NCI-H1694 (cell line): ENCODE results near the gene CNR2.
A peak's percentile ranks its signal among the peaks of the same experiment; 100 is the strongest.
"Not testable (repeated sequence)": the region's sequence is repeated elsewhere in the genome, so short reads cannot be mapped to it uniquely, and the experiment has no call there.

Experiments
- DNase-seq: peaks from one replicate; lab custom pipeline; 2025; lab: John Stamatoyannopoulos, UW

Gene CNR2

DNA sequence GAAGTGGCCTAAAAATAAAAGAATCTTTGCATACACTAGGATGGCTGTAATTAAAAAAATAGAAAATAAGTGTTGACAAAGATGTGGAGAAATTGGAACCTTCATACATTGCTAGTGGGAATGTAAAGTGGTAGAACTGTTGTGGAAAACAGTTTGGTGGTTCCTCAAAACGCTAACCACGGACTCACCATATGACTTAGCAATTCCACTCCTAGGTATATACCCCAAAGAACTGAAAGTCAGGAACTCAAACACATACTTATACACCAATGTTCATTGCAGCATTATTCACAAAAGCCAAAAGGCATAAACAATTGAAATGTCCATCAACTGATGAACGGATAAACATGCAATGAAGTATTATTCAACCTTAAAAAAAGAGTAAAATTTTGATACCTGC lies 77.1 kb downstream of the CNR2 start:
- DNase-seq, result no peak

DNA sequence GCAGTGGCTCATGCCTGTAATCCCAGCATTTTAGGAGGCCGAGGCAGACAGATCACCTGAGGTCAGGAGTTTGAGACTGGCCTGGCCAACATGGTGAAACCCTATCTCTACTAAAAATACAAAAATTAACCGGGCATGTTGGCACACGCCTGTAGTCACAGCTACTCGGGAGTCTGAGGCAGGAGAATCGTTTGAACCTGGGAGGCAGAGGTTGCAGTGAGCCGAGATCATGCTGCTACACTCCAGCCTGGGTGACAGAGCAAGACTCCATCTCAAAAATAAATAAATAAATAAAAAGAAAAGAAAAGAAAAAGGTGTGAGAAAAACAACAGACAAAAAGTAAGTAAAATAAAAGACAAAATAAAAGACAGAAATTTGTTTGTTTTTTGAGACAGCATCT lies 79.0 kb downstream of the CNR2 start:
- DNase-seq, result not testable (repeated sequence)

DNA sequence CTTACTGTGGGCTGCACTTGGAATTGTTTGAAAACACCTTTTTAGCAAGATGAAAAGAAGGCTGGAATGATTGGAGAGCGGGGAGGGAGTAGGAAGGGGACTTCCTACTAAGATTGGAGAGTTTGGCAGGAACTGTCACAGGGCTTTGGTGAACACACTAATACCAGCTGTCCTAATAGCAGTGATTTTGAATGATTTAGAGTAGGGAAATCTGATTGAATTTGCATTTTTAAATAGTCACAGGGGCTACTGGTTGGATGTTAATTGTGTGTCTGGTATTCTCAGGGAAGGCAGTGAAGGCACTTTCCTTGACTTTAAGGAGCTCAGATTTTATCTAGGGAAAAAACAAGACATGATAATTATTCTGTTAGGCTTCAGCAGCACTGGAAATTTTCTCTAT lies 85.4 kb downstream of the CNR2 start:
- no peak for DNase-seq

DNA sequence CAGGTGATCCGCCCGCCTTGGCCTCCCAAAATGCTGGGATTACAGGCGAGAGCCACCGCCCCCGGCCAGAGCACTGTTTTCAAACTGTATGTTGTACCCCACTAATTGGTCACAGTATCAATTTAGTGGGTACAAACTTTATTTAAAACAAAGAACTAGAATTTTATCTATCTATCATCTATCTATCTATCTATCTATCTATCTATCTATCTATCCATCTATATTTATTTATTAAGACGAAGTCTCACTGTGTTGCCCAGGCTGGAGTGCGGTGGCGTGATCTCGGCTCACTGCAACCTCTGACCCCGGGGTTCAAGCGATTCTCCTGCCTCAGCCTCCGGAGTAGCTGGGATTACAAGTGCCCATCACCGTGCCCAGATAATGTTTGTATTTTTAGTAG lies 86.6 kb downstream of the CNR2 start:
- not testable (repeated sequence) for DNase-seq

DNA sequence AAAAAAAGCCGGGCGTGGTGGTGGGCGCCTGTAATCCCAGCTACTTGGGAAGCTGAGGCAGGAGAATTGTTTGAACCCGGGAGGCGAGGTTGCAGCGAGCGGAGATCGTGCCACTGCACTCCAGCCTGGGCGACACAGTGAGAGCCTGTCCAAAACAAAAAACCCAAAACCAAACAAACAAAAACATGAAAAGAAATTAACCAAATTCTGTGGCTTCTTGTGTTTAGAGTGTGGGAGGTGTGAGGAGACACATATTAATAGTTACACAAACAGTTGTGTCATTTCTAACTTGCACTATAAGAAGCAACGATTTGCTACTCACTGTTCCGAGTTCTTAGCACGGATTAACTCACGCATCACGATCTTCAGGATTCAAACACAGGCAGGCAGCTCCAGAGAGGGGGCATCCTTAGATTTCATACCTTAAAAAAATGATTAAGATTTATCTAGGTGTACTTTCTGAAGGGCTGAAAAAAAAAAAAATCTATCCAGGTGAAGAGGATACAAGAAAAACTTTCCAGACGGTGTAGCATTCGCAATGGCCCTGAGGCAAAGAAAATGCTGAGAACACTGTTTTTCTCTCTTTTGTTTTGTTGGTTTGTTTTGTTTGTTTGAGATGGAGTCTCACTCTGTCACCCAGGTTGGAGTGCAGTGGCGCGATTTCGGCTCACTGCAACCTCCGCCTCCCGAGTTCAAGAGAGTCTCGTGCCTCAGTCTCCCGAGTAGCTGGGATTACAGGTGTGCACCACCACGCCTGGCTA lies 87.2 kb downstream of the CNR2 start:
- DNase-seq, result no peak

DNA sequence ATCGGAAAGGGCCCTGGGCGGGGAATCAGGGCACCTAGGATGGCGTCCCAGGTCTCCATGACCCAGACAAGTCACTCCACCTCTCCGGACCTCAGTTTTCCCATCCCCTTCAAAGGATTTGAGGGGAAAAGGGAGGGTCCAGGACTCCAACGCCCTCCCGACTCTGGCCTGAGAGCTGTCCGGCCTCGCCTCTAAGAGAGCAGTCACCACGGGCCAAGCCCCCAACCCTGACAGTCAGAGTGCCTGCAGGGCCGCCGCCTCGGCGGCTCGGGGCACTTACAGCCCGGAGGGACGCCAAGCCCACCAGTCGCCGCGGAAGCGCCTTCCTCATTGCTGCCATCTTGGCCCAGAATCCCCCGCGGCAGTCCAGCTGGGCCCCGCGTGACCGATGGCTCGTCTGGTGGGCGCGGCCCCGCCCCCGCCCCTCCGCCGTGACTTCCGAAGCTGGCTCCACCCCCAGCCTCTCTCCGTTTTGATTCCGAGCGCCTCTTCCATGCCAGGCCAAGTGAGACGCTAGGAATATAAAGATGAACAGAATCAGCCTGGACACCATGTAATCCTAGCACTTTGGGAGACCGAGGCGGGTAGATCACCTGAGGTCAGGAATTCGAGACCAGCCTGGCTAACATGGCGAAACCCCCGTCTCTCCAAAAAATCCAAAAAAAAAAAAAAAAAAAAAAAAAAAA lies 87.9 kb downstream of the CNR2 start, which contains the start of gene HMGCL:
Gene HMGCL, minus strand, starts transcription at position 354 of the 686 bp plus-strand sequence. Its CDS starts 14 bp downstream, at position 340.
- DNase-seq, result peak; percentile 74

DNA sequence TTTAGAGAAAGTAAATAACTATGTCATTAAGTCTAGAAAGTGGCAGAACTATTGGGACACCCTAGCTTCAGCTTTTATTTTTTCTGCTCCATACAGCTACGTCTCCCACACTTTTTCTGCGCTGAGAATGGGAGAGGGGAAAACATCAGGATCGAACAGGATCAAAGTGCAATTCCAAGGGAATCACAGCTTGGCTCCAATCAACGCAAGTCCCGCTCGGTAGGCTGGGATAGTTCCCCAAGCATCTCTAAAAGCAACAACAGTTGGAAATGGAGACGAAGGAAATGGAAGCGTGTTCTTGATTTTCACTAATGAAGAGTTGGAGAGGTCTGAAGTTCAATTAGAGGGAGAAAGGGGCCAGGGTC lies 88.5 kb downstream of the CNR2 start:
- no peak for DNase-seq

DNA sequence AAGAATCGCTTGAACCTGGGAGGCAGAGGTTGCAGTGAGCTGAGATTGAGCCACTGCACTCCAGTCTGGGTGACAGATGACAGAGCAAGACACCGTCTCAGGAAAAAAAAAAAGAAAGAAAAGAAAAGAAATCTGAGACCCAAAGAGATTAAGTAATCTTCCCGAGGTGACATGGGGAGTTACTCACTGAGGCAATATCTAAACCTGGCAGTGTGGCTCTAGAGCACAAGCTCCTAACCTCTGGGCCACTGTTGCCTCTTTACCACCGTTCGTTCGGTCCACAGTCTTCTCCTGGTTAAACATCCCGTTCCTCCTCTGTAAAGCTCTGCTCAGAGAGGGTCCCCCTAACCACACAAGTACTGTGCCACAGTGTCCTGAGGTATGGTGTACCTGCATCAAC lies 89.4 kb downstream of the CNR2 start:
- no peak for DNase-seq
